IgD-negative memory B cell (primary cell): ENCODE results near the gene SENP5. TPM values are rescaled to one million over a fixed set of nuclear protein-coding genes. Genes with fewer than 3 reads are reported as not detected.
"Not testable (repeated sequence)": the region's sequence is repeated elsewhere in the genome, so short reads cannot be mapped to it uniquely, and the experiment has no call there.

Experiments used
- H3K27ac Mint-ChIP-seq, 3 donors: one replicate each; pipeline ENCODE4 v1.8.0; 2020 to 2022; ENCODE audit warnings: mild to moderate bottlenecking in 3 of 3, mixed read lengths in 3 of 3, moderate library complexity in 1 of 3
- H3K27me3 Mint-ChIP-seq: one replicate; pipeline ENCODE4 v1.8.0; 2021; ENCODE audit warnings: mixed read lengths
- H3K36me3 Mint-ChIP-seq: one replicate; pipeline ENCODE4 v1.8.0; 2020; ENCODE audit warnings: mild to moderate bottlenecking, mixed read lengths
- H3K4me1 Mint-ChIP-seq, 3 donors: one replicate each; pipeline ENCODE4 v1.8.0; 2020 to 2022; ENCODE audit warnings: mixed read lengths in 3 of 3, mild to moderate bottlenecking in 1 of 3
- H3K4me3 Mint-ChIP-seq, 4 donors: one replicate each; pipeline ENCODE4 v1.8.0; 2020 to 2022; ENCODE audit warnings: mild to moderate bottlenecking in 4 of 4, mixed read lengths in 4 of 4, moderate library complexity in 3 of 4
- H3K9me3 Mint-ChIP-seq, 3 donors: one replicate each; pipeline ENCODE4 v1.8.0; 2020 to 2021; ENCODE audit warnings: mixed read lengths in 3 of 3, mild to moderate bottlenecking in 1 of 3
- polyA plus RNA-seq: library from polyadenylated mRNA; unstranded; fragments of 300-500 nt; fragmentation: Illumina TruSeq; gene quantifications from one replicate; pipeline ENCODE4 v1.2.3, GENCODE V29; 2021

The SENP5 gene, protein sequence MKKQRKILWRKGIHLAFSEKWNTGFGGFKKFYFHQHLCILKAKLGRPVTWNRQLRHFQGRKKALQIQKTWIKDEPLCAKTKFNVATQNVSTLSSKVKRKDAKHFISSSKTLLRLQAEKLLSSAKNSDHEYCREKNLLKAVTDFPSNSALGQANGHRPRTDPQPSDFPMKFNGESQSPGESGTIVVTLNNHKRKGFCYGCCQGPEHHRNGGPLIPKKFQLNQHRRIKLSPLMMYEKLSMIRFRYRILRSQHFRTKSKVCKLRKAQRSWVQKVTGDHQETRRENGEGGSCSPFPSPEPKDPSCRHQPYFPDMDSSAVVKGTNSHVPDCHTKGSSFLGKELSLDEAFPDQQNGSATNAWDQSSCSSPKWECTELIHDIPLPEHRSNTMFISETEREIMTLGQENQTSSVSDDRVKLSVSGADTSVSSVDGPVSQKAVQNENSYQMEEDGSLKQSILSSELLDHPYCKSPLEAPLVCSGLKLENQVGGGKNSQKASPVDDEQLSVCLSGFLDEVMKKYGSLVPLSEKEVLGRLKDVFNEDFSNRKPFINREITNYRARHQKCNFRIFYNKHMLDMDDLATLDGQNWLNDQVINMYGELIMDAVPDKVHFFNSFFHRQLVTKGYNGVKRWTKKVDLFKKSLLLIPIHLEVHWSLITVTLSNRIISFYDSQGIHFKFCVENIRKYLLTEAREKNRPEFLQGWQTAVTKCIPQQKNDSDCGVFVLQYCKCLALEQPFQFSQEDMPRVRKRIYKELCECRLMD
- 11.7 TPM for polyA plus RNA-seq

DNA sequence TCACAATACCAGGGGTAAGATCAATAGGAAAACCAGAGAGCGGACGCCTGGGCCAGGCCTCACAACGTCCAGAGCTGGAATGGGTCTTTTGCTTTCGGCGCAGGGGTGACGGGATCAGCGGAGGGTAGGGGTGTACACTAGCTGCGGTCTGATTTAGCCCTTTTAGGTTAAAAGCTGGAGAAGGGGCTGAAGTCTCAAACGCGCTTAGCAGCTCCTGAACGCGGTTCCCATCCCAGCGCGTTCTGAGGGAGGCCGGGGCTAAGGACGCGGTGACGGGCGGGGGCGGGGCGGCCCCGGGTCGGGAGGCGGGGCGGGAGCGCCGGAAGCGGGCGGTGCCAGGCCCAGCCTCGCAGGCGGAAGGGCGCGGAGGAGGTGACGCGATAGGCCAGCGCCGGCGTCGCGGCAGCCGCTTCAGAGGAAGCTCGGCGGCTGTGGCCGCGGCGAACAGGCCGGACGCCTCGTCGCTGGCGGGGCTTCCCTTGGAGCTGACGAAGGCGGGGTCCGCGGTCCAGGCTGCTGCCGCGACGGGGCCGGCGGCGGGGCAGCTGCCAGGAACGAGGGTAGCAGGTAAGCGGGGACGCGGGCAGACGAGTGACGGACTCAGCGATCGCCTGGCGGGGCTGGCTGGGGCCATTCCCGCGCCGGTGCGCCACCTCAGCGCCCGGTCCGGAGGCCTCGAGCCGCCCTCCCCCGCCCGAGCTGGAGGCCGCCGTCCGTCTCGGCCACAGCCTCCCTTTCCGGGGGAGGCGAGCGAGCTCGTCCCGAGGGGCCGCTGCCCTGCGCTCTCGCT is at the start of gene SENP5:
TSS of gene SENP5 (plus strand) at position 414 of the 790 bp plus-strand sequence. CDS start 17,262 bp downstream, outside the sequence.
- Mint-ChIP-seq H3K36me3 (no peaks in the 10 kb centered on the region), H3K4me3 (peak within 1 kb of the TSS; percentile 93 to 98 (median 97)), H3K4me1 (peaks cover 15 to 21% (median 18%) of the 10 kb centered on the region in 3 donors), H3K27me3 (no peaks in the 10 kb centered on the region), H3K27ac (peak within 1 kb of the TSS; percentile 93 to 96 (median 95)), H3K9me3 (no peaks in the 10 kb centered on the region)

DNA sequence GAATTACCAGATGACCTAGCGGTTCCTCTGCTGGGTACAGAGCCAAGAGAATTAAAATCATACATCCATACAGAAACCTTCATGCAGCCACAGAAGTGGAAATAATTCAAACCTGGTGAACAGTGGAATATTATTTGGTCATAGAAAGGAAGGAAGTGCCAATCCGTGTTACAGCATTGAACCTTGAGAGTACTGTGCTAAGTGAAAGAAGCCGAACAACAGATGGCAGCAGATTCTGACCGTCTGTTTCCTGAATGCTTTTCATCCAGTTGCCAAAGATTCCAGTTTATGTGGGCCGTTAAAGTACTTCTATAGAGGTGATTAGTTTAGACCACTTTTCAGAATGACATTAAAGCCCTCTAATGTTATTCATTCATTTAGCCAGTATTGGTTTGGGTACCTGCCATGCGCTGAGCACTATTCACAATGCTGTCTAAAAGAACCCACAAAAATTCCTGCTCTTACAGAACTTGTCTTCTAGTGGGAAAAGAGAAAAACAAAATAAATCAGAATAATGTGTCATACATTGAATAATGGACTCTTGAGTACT is 45.8 kb upstream of the SENP5 start:
- H3K9me3 Mint-ChIP-seq: no peaks in the 10 kb centered on the region
- no peaks in the 10 kb centered on the region for H3K27me3 Mint-ChIP-seq
- H3K4me3 Mint-ChIP-seq: no peak overlapping the region
- no peaks in the 10 kb centered on the region for H3K4me1 Mint-ChIP-seq
- H3K36me3 Mint-ChIP-seq: no peaks in the 10 kb centered on the region
- H3K27ac Mint-ChIP-seq: no peak overlapping the region

DNA sequence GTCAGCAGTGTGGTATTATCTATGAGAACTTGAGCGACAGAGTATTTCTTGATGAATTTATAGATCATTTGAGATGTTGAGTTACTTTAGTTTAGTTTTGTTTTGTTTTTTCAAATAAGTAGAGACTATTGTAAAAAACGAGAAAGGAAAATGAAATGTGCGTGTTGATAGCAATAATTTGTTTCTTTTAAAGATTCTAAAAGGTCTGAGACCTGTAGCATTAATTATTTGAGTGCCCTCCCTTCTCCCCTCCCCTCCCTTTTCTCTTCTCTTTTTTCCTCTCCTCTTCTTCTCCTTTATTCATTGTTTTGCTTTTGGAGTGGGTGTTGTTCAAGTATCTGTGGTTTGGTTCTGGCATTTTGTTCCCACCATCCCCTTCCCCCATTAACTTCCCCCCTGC is 38.1 kb upstream of the SENP5 start:
- H3K4me1 Mint-ChIP-seq, H3K4me3 Mint-ChIP-seq, H3K9me3 Mint-ChIP-seq, H3K27ac Mint-ChIP-seq, H3K27me3 Mint-ChIP-seq, H3K36me3 Mint-ChIP-seq: not testable (repeated sequence)

DNA sequence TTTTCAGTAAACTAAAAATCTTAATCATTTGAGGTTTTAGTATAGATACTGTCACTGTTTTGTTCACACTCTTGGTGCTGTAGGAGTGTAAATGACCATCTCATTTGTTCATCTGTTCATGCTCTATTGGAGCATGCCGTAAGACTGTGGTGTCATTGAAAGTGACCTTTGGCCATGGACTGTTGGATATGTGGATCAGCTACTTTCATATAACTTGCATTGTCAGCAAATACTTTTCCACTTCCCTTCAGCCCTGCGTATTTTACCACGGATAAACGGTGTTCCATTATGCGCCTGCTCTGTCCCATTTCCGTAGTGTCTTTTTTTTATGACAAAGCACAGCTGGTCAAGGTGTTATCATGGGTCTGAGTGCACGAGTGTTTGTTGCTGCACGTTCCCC is 32.6 kb upstream of the SENP5 start:
- no peaks in the 10 kb centered on the region for H3K9me3 Mint-ChIP-seq
- peak overlapping the region in 1 of 3 donors; percentile 28 for H3K27ac Mint-ChIP-seq
- no peaks in the 10 kb centered on the region for H3K27me3 Mint-ChIP-seq
- no peaks in the 10 kb centered on the region for H3K36me3 Mint-ChIP-seq
- H3K4me3 Mint-ChIP-seq: no peak overlapping the region
- H3K4me1 Mint-ChIP-seq: no peaks in the 10 kb centered on the region

DNA sequence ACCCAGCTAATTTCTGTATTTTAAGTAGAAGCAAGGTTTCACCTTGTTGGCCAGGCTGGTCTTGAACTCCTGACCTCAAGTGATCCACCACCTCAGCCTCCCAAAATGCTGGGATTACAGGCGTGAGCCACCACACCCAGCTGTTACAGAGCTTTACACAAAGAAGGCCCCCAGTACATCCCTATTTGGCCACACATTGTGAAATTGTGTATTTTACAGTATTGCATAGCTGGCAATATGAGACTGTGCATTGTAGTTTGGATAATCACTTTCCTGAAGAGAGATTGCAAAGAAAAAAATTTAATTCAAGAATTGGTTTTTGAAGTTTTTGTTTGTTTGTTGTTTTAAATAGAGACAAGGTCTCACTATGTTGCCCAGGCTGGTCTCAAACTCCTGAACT is 31.1 kb upstream of the SENP5 start:
- not testable (repeated sequence) for H3K9me3 Mint-ChIP-seq, H3K4me3 Mint-ChIP-seq, H3K27me3 Mint-ChIP-seq, H3K27ac Mint-ChIP-seq, H3K4me1 Mint-ChIP-seq, H3K36me3 Mint-ChIP-seq

DNA sequence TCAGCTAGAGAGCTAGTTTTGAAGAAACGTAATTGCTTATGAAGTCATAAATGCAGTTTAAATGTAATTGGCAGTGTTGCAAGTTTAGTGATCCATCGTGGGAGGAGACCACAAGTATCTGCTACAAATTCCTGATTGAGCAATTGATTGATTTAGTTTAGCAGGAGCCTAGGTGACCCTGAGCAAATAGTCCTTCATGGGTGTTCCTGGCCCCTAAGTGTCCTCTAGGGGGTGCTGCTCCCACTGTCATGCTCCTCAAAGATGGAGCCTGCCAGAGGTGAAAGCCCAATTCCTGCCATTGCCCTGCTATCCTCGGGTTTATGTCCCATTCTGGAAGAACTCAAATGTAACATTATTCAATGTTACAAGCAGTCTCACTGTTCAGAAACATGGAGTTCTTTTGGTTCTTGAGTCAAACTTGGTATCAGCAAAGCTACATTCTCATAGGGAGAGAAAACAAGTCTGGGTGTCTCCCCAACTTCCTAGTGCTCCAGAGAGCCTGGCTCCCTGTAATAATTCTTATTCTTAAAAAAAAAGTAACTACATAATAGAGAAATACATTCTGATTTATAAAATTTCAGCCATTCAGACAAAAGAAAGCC is 29.8 kb upstream of the SENP5 start:
- H3K9me3 Mint-ChIP-seq: no peaks in the 10 kb centered on the region
- H3K27ac Mint-ChIP-seq: no peak overlapping the region
- no peak overlapping the region for H3K4me3 Mint-ChIP-seq
- H3K27me3 Mint-ChIP-seq: no peaks in the 10 kb centered on the region
- no peaks in the 10 kb centered on the region for H3K36me3 Mint-ChIP-seq
- H3K4me1 Mint-ChIP-seq: no peaks in the 10 kb centered on the region

DNA sequence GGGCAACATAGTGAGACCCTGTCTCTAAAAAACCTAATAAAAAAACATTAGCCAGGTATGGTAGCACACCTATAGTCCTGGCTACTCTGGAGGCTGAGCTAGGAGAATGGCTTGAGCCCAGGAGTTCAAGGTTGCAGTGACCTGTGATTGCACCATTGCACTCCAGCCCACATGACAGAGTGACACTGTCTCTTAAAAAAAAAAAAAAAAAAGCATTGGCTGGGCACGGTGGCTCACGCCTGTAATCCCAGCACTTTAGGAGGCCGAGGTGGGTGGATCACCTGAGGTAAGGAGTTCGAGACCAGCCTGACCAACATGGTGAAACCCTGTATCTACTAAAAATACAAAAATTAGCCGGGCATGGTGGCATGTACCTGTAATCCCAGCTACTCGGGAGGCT is 28.4 kb upstream of the SENP5 start:
- not testable (repeated sequence) for H3K9me3 Mint-ChIP-seq, H3K27ac Mint-ChIP-seq, H3K36me3 Mint-ChIP-seq, H3K4me1 Mint-ChIP-seq, H3K27me3 Mint-ChIP-seq, H3K4me3 Mint-ChIP-seq

DNA sequence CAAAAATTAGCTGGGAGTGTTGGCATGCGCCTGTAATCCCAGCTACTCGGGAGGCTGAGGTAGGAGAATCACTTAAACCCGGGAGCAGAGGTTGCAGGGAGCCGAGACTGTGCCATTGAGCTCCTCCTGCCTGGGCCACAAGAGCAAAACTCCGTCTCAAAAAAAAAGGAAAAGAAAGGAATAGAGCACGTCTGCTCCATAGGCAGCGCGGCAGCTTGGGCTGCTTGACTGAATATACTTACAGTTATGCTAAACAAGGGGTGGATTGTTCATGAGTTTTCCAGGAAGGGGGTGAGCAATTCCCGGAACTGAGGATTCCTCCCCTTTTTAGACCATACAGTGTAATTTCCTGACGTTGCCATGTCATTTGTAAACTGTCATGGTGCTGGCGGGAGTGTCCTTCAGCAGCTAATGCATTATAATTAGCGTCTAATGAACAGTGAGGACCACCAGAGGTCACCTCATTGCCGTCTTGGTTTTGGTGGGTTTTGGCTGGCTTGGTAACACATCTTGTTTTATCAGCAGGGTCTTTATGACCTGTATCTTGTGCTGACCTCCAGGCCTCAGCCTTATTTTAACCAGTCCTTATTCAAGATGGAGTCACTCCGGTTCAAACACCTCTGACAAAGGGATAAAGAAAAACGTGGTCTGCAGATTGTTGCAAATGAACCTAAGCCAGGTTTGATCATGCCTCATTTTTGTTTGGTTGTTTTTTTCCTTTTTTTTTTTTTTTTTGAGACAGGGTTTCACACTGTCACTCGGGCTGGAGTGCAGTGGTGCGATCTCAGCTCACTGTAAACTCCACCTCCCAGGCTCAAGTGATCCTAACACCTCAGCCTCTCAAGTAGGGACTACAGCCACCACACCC is 24.9 kb upstream of the SENP5 start:
- H3K27ac Mint-ChIP-seq: no peak overlapping the region
- H3K4me1 Mint-ChIP-seq: no peaks in the 10 kb centered on the region
- H3K27me3 Mint-ChIP-seq: no peaks in the 10 kb centered on the region
- no peaks in the 10 kb centered on the region for H3K36me3 Mint-ChIP-seq
- H3K9me3 Mint-ChIP-seq: no peaks in the 10 kb centered on the region
- H3K4me3 Mint-ChIP-seq: no peak overlapping the region

DNA sequence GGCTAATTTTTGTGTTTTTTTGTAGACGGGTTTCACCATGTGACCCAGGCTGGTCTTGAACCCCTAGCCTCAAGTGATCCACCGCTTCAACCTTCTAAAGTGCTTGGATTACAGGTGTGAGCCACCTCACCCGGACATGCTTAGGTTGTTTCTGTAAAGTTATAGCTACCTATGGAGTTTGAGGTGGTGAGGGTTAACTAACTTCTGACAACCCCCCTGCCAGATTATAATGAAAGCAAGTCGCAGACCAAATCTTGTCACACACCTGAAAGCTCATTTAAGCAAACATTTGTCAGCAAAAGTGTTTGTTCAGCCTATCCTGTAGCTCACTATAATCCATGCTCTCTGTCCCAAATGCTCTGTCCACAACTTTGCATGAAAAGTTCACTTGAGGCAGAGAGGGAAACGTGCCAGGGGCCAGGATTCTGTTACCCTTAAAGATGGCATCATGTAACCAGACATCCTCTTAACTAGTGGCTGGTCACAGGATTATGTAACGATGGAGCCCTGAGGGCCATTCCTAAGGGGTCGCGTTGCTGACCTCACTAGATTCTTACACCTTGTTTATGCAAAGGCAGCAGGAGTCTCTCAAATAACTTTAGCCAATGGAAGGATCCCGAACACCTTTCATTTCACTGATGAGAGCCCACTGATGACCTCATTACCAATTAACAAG is 24.1 kb upstream of the SENP5 start:
- H3K4me1 Mint-ChIP-seq: no peaks in the 10 kb centered on the region
- H3K36me3 Mint-ChIP-seq: no peaks in the 10 kb centered on the region
- no peak overlapping the region for H3K4me3 Mint-ChIP-seq
- H3K27ac Mint-ChIP-seq: no peak overlapping the region
- H3K27me3 Mint-ChIP-seq: no peaks in the 10 kb centered on the region
- no peaks in the 10 kb centered on the region for H3K9me3 Mint-ChIP-seq

DNA sequence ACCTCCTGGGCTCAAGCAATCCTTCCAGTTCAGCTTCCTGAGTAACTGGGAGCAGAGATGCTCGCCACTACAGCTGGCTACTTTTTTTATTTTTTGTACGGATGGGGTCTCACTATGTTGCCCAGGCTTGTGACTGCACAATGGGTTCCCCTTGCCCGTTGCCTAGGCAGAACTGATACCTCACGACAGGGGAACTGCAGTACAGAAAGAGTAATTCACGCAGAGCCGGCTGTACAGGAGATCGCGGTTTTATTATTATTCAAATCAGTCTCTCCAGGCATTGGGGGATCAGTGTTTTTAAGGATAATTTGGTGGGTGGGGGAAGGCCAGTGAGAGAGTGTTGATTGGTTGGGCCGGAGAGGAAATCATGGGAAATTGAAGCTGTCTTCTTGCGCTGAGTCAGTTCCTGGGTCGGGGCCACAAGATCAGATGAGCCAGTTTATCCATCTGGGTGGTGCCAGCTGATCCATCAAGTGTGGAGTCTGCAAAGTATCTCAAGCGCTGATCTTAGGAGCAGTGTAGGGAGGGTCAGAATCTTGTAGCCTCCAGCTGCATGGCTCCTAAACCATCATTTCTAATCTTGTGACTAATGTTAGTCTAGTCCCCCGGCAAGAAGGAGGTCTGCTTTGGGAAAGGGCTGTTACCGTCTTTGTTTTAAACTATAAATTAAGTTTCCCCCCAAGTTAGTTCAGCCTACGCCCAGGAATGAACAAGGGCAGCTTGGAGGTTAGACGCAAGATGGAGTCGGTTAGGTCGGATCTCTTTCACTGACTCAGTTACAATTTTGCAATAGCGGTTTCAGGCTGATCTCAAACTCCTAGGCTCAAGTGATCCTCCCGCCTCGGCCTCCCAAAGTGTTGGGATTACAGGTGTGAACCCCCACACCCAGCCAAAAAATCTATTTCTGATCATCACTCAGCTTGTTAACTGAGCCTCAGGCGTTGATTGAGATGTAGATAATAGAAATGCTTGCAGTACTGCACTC is 23.2 kb upstream of the SENP5 start:
- not testable (repeated sequence) for H3K27ac Mint-ChIP-seq, H3K4me3 Mint-ChIP-seq, H3K9me3 Mint-ChIP-seq, H3K4me1 Mint-ChIP-seq, H3K27me3 Mint-ChIP-seq, H3K36me3 Mint-ChIP-seq

DNA sequence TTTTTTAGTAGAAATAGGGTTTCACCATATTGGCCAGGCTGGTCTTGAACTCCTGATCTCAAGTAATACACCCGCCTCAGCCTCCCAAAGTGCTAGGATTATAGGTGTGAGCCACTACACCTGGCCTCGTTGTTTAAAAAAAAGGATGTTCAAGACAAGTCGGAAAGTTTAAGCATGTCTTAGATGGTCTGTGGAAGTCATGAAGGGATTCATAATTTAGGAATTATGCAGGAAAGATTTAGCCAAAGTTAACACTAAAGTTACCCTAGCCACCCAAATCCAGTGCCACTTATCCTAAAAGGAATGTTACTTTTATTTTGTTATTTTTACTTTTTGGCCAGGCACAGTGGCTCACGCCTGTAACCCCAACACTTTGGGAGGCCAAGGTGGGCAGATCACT is 19.3 kb upstream of the SENP5 start:
- not testable (repeated sequence) for H3K4me3 Mint-ChIP-seq, H3K27ac Mint-ChIP-seq, H3K27me3 Mint-ChIP-seq, H3K36me3 Mint-ChIP-seq, H3K4me1 Mint-ChIP-seq, H3K9me3 Mint-ChIP-seq

DNA sequence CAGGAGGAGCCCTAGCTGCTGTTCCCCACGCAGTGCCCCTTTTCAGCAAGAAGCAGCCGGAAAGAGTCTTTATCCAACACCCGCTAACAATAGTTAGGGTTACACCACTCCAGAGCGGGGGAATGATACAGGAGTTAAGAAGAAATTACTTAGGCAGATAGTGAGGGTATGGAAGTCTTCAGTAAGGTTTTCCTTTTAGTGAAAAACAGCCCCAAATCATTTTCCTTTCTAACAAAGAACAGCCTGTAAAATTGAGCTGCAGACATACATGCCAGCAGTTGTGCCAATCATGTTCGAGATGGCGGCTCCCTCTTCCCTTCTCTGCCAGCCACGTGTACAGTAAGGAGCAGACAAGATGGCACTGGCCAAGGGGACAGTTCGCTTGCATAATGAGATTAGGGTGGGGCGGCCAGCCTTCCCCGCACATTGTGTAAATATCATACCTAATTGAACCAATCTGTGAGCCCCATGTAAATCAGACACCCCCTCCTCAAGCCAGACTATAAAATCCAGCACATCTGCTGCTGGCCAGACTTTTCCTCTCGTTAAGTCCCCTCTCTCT is 18.5 kb upstream of the SENP5 start:
- Mint-ChIP-seq H3K4me1 (no peaks in the 10 kb centered on the region), H3K27me3 (peaks cover 5% of the 10 kb centered on the region), H3K4me3 (no peak overlapping the region), H3K27ac (no peak overlapping the region), H3K9me3 (no peaks in the 10 kb centered on the region), H3K36me3 (no peaks in the 10 kb centered on the region)

DNA sequence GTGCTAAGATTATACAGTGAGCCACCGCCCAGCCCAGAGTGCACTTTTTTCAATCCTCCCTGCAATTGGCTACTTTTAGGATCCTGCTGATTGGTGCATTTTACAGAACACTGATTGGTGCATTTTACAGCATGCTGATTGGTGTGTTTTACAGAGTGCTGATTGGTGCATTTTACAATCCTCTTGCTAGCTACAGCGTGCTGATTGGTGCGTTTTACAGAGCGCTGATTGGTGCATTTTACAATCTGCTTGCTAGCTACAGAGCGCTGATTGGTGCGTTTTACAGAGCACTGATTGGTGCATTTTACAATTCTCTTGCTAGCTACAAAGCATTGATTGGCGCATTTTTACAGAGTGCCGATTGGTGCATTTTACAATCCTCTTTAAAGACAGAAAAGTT is 4.7 kb upstream of the SENP5 start:
- H3K36me3 Mint-ChIP-seq, H3K27me3 Mint-ChIP-seq, H3K4me1 Mint-ChIP-seq, H3K4me3 Mint-ChIP-seq, H3K9me3 Mint-ChIP-seq, H3K27ac Mint-ChIP-seq: not testable (repeated sequence)
